ENCODE data around the gene ABHD10.

GRCh38 chr3:112019716-112020115 is 40.9 kb downstream of the ABHD10 start:
- TF ChIP-seq CTCF (conservative IDR thresholded peaks at IDR 0.05) (no peak), ZFX (IDR thresholded peaks at IDR 0.05) (no peak)
